ENCODE data around the gene TNS3.

DNA sequence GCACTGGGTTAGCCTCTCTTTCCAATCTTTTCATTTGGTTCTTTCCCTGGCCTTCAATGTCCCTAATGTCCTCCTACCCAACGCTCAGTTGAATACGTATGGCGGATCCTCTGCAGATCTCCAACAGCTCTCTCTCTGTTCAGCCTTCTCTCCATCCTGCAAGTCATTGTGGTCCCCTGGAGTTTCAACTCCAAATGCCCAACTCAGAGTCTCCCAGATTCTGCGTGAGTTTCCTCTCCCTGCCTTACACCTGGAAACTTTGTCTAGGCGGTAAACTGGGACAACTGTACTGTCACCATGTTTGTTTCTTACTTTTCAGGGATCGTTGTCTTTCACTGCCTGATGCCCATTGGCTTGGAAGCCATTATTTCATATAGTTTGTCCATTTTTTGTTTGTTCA lies 273.1 kb downstream of the TNS3 start:
- TF ChIP-seq, protein P1, sequence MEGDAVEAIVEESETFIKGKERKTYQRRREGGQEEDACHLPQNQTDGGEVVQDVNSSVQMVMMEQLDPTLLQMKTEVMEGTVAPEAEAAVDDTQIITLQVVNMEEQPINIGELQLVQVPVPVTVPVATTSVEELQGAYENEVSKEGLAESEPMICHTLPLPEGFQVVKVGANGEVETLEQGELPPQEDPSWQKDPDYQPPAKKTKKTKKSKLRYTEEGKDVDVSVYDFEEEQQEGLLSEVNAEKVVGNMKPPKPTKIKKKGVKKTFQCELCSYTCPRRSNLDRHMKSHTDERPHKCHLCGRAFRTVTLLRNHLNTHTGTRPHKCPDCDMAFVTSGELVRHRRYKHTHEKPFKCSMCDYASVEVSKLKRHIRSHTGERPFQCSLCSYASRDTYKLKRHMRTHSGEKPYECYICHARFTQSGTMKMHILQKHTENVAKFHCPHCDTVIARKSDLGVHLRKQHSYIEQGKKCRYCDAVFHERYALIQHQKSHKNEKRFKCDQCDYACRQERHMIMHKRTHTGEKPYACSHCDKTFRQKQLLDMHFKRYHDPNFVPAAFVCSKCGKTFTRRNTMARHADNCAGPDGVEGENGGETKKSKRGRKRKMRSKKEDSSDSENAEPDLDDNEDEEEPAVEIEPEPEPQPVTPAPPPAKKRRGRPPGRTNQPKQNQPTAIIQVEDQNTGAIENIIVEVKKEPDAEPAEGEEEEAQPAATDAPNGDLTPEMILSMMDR (IDR thresholded peaks at IDR 0.05) = no peak
- no peak for TF ChIP-seq POLR2A (IDR thresholded peaks at IDR 0.05)

Data from uterus (tissue), 2 donors.